SU-DHL-6 (cell line): Measurements from ENCODE around the gene RBCK1.

Source experiments
- CTCF ChIP-seq: fragments of 200-600 bp; sonication (generic); IDR thresholded peaks from one replicate; pipeline ENCODE4 v1.5.1; 2017; ENCODE audit warnings: antibody characterized with exemption, mild to moderate bottlenecking, low read length, moderate library complexity; ENCODE audit not compliant: insufficient read depth, poor library complexity, severe bottlenecking
- EZH2phosphoT487 ChIP-seq: fragments of 200-600 bp; sonication (generic), shearing (Covaris generic); conservative IDR thresholded peaks from 2 replicates; pipeline ENCODE4 v1.6.1; 2018; ENCODE audit warnings: mild to moderate bottlenecking, antibody characterized with exemption, low read length, moderate library complexity, mixed read lengths

DNA sequence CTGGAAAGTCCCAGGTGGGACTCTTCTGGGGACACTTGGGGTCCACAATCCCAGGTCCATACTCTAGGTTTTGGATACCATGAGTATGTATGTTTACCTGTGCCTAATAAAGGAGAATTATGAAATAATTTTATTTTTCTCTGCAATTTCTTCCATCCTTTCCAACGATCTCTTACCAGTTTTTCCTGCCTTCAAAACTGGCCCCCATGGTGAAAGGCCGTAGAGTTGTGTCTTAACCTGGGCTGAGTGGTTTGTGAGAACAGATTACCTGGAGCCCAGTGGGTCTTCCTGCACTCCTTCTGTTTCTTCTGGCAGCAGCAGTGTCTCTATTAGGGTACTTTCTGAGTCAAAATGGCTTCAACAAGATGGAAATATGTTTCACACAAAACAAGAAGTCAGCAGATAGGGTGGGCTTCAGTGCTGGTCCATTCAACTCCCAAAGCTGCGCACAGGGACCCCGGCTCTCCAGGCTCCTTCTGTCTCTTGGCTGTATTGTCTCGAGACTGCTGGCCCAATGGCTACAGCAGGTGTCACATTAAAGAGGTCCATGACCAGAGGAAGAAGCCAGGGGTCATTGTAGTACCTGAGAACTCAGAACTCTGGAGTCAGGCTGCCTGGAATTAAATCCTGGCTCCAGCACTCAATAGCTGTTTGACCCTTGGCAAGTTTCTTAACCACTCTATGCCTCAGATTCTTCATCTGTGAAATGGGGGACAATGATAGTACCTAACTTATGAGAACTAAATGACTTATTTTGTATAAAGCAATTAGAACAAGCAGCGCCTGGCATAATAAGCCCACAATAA lies 10.5 kb upstream of the RBCK1 start:
- no peak for TF ChIP-seq CTCF
- TF ChIP-seq EZH2phosphoT487: no peak
